Measurements from ENCODE around the gene TNFRSF14. TPM values are rescaled to one million over a fixed set of nuclear protein-coding genes. Genes with fewer than 3 reads are reported as not detected.
"Not testable (repeated sequence)": the region's sequence is repeated elsewhere in the genome, so short reads cannot be mapped to it uniquely, and the experiment has no call there.

The TNFRSF14 gene
- polyA plus RNA-seq, 3 donors, result 21.0 to 27.7 (median 23.8) TPM

- DNase-seq, result no peak
Measured at GRCh38 chr1:2564815-2565374, 8.7 kb downstream of the TNFRSF14 start.

DNA sequence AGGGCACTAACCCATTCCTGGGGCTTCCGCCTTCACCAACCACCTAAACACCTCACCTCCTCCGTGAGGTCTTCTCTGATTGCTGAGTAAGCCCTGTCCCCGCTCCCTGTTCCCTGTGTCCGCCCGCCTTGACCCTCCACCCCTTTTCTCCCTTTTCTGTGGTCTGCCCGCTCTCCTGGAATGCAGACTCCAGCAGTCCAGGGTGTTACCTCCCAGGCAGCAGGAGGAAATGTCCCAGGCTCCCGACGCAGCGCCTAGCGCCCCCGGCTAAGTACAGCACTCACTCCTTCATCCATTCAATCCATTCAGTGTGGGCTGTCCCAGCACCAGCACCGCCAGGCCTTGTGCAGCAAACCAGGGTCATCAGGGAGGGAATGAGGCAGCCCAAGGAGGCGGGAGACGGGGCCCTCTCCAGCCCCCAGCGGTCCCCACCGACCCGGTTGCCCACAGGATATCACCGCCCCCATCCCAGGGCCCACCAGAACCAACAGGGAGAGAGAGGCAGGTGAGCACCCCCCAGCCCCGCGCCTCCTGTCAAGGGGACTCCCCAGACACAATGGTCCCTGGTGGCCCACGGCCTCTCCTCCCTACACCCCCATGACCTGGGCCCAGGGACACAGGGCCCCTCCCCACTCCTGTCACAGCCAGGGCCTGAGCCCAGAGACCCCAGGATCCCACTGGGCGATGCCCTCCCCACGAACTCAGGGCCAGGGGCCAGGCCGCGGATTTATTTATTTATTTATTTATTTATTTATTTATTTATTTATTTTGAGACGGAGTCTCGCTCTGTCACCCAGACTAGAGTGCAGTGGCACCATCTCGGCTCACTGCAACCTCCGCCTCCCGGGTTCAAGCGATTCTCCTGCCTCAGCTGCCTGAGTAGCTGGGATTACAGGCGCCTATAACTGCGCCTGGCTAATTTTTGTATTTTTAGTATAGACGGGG lies 10.2 kb downstream of the TNFRSF14 start:
- no peak for DNase-seq

GRCh38 chr1:2567083-2567679 lies 11.0 kb downstream of the TNFRSF14 start:
- DNase-seq, result no peak

GRCh38 chr1:2568187-2568816 lies 12.1 kb downstream of the TNFRSF14 start:
- DNase-seq, result not testable (repeated sequence)

GRCh38 chr1:2569060-2569459 lies 12.9 kb downstream of the TNFRSF14 start:
- DNase-seq, result no peak

GRCh38 chr1:2569703-2570102 lies 13.5 kb downstream of the TNFRSF14 start:
- not testable (repeated sequence) for DNase-seq

- DNase-seq, result no peak
Measured at GRCh38 chr1:2570332-2570731, 14.2 kb downstream of the TNFRSF14 start.

- DNase-seq, result no peak
Measured at GRCh38 chr1:2571348-2571747, 15.2 kb downstream of the TNFRSF14 start.

DNA sequence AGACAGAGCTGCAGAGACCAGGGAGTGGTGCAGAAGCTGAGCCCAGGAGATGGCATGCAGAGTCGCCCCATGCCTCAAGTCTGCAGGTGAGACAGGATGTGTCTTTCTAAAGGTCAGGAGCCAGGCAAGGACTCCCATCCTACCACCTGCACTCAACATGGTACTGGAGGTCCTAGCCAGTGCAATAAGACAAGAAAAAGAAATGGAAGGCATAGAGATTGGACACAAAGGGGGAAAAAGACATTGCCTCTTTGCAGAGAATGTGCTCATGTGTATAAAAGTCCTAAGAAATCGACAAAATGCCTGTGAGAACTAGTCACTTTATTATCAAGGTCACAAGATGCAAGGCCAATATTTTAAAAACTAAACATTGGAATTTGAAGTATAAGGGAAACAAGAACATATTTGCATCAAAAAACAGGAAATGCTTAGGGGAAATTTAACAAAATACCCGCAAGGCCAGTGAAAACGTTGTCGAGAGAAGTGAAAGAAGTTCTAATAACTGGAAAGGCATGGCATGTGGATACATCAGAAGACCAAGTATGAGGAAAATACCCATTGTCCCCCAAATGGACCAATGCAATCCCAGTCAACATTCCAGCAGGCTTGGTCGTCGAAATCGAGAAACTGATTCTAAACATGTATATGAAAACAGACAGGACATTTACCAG lies 17.2 kb downstream of the TNFRSF14 start:
- DNase-seq, result no peak

- DNase-seq, result no peak
Measured at GRCh38 chr1:2574350-2574749, 18.2 kb downstream of the TNFRSF14 start.

GRCh38 chr1:2575801-2576663 lies 19.9 kb downstream of the TNFRSF14 start:
- DNase-seq, result no peak

DNA sequence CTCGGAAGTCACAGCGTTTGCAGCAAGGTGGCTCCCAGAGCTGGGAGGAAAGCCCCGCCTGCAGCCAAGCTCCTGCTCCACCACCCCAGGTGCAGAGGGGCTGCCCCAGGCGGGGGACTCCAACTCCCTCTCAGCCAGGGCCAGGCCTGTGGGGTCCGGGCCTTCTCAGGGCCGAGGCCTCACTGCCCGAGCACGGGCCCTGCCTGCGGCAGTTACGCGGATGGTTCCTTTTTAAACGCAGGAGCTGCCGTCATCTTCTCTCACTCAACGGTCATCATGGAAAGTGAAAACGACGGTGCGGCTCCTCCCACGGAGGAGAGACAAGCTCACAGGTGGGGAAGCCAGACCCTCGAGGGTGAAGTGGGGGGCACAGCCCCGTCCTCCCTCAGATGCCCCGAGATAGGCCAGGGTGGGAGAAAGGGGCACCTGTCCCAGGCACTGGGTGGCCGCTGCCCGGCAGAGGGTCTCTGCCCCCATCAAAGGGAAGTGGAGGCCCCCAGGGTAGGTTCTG lies 21.4 kb downstream of the TNFRSF14 start:
- not testable (repeated sequence) for DNase-seq

GRCh38 chr1:2578758-2579118 lies 22.6 kb downstream of the TNFRSF14 start:
- DNase-seq, result no peak

GRCh38 chr1:2580691-2581090 lies 24.5 kb downstream of the TNFRSF14 start:
- DNase-seq, result no peak

DNA sequence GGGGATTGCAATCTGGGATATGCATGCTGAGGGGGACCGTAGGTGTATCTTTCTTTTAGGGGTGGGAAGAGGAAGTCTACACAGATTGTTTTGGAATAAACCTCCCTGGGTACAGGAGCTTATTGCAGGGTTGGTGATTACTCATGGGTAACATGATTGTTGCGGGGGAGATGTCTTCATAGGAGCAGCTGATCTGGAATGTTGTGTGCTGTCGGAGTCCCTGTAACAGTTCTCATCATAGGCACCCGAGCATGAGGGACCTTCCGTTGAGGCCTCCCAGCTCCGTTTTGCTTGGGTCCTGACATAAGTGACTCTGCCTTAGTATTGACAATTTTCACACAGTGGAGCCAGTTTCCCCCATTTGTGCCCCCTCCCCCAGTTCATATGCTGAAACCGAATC lies 26.2 kb downstream of the TNFRSF14 start:
- DNase-seq, result no peak

DNA sequence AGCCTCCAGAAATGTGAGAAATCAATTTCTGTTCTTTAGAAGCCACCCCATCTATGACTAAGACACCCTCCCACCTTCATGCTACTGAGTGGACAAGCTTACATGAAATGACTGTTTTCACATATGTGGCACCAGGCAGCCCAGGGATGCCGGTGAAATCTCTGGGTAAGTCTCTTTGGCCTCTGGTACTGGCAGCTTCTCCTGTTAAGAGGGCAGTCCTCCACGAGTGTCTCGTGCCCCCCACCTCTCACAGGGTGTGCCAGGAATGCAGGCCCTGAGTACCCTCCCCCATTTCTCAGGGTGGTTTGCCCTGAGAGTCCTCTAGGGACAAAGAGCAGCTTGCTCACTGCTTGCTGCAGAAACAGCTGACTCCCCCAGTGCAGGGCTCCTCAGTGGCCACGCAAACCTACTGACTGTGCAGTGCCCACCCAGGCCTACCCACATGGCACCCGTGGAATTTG lies 27.2 kb downstream of the TNFRSF14 start:
- no peak for DNase-seq

- no peak for DNase-seq
Measured at GRCh38 chr1:2583871-2584351, 27.7 kb downstream of the TNFRSF14 start.

GRCh38 chr1:2584686-2585317 lies 28.6 kb downstream of the TNFRSF14 start:
- DNase-seq, result no peak

- peak; percentile 61 for DNase-seq
Measured at GRCh38 chr1:2585318-2586092, 29.3 kb downstream of the TNFRSF14 start.

Measured in renal pelvis (tissue), 4 donors.